Breast epithelium (tissue), 3 donors: ENCODE results near the gene REPS2.

Experiments used
- POLR2A ChIP-seq: fragments of 450-650 bp; IDR thresholded peaks from one replicate; pipeline ENCODE4 v1.6.1; 2016; ENCODE audit warnings: antibody characterized with exemption, mild to moderate bottlenecking, moderate library complexity
- TF ChIP-seq, protein P1 (sequence below), 3 donors: fragments of 450-650 bp; IDR thresholded peaks; one replicate each; pipeline ENCODE4 v1.5.1; 2016 to 2017; ENCODE audit warnings: antibody characterized with exemption in 3 of 3, mild to moderate bottlenecking in 3 of 3, moderate library complexity in 3 of 3

DNA sequence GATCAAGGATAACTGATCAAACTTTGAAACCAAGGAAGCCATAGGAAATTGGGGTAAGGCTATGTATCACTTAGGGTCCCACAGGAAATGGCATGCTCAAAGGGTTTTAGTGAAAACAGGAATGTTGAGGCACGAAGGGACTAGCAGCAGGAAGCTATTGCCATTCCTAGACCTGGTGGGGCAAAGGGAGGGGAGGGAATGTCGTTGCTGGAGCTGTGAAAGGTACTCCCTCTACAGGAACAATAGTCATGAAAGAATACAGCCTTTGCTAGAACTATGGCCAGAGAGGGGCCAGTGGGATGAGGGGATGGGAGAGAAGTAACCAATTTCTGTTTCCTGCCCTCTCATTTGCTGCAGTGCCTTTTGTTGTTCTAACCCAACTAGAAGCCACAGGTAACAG, 11.9 kb downstream of the REPS2 start:
- TF ChIP-seq, protein P1, sequence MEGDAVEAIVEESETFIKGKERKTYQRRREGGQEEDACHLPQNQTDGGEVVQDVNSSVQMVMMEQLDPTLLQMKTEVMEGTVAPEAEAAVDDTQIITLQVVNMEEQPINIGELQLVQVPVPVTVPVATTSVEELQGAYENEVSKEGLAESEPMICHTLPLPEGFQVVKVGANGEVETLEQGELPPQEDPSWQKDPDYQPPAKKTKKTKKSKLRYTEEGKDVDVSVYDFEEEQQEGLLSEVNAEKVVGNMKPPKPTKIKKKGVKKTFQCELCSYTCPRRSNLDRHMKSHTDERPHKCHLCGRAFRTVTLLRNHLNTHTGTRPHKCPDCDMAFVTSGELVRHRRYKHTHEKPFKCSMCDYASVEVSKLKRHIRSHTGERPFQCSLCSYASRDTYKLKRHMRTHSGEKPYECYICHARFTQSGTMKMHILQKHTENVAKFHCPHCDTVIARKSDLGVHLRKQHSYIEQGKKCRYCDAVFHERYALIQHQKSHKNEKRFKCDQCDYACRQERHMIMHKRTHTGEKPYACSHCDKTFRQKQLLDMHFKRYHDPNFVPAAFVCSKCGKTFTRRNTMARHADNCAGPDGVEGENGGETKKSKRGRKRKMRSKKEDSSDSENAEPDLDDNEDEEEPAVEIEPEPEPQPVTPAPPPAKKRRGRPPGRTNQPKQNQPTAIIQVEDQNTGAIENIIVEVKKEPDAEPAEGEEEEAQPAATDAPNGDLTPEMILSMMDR (IDR thresholded peaks at IDR 0.05): no peak
- TF ChIP-seq POLR2A: no peak
